Left renal pelvis (tissue), 4 donors: ENCODE measurements around the gene ALPL. TPM values are rescaled to one million over a fixed set of nuclear protein-coding genes. Genes with fewer than 3 reads are reported as not detected.
"Not testable (repeated sequence)": the region's sequence is repeated elsewhere in the genome, so short reads cannot be mapped to it uniquely, and the experiment has no call there.

Experiments used
- DNase-seq, 4 donors: peaks; one replicate each; pipeline ENCODE4 v3.0.0-alpha.2; 2013; ENCODE audit warnings: low read depth in 4 of 4, low spot score in 3 of 4
- polyA plus RNA-seq, 4 donors: library from polyadenylated mRNA; unstranded; fragments of 120-200 nt; gene quantifications; one replicate each; pipeline ENCODE4 v1.2.1, GENCODE V29; 2013; ENCODE audit not compliant: insufficient read length in 4 of 4

The ALPL gene
- 10 to 100 TPM in 3 of 4 donors, 1 to 10 TPM in 1; 7.6 to 46.8 (median 28.9) TPM for polyA plus RNA-seq

- DNase-seq, result no peak
These were observed at the start of gene ALPL for GRCh38 chr1:21509351-21510112. TSS of gene ALPL (plus strand) at chr1:21509423. CDS start at chr1:21554082, 44,659 bp downstream.

GRCh38 chr1:21465127-21465526 is 44.1 kb upstream of the ALPL start:
- DNase-seq, result not testable (repeated sequence)

- not testable (repeated sequence) for DNase-seq
These were observed 41.3 kb upstream of the ALPL start for GRCh38 chr1:21467946-21468345.

- DNase-seq, result no peak
These were observed 40.6 kb upstream of the ALPL start for GRCh38 chr1:21468599-21468998.

GRCh38 chr1:21469581-21469980 is 39.6 kb upstream of the ALPL start:
- DNase-seq, result no peak

GRCh38 chr1:21472861-21473260 is 36.4 kb upstream of the ALPL start:
- no peak for DNase-seq

- no peak for DNase-seq
These were observed 30.9 kb upstream of the ALPL start for GRCh38 chr1:21478356-21478755.

- not testable (repeated sequence) for DNase-seq
These were observed 25.3 kb upstream of the ALPL start for GRCh38 chr1:21483881-21484280.

- DNase-seq, result no peak
These were observed 20.1 kb upstream of the ALPL start for GRCh38 chr1:21489146-21489545.

- no peak for DNase-seq
These were observed 18.3 kb upstream of the ALPL start for GRCh38 chr1:21490774-21491487.

GRCh38 chr1:21491488-21492355 is 17.5 kb upstream of the ALPL start:
- no peak for DNase-seq

- no peak for DNase-seq
These were observed 16.9 kb upstream of the ALPL start for GRCh38 chr1:21492356-21492625.

- DNase-seq, result no peak
These were observed 15.0 kb upstream of the ALPL start for GRCh38 chr1:21494196-21494595.

- DNase-seq, result no peak
These were observed 13.9 kb upstream of the ALPL start for GRCh38 chr1:21495225-21495820.

- no peak for DNase-seq
These were observed 13.2 kb upstream of the ALPL start for GRCh38 chr1:21496063-21496462.

- no peak for DNase-seq
These were observed 12.3 kb upstream of the ALPL start for GRCh38 chr1:21496886-21497285.

GRCh38 chr1:21497466-21498061 is 11.7 kb upstream of the ALPL start:
- DNase-seq, result peak in 3 of 4 donors; percentile 32 to 55 (median 46)

GRCh38 chr1:21499283-21499950 is 9.8 kb upstream of the ALPL start:
- no peak for DNase-seq

GRCh38 chr1:21503706-21504377 is 5.4 kb upstream of the ALPL start:
- DNase-seq, result no peak
